Measurements from ENCODE around the gene CIRBP. TPM values are rescaled to one million over a fixed set of nuclear protein-coding genes. Genes with fewer than 3 reads are reported as not detected.

Gene CIRBP
- total and polyA plus RNA-seq, 2 of the 13 experiments (the other 11 are each of a cell fraction or from before 2014, with no cell fraction given), result 133 to 140 TPM

GRCh38 chr19:1315470-1316166, 46.5 kb downstream of the CIRBP start (continued):
- TF ChIP-seq ATF2 (CRISPR knock-in tag; IDR thresholded peaks at IDR 0.05) (no peak), RAD21 (CRISPR knock-in tag; IDR thresholded peaks at IDR 0.05) (peak; percentile 89), ZSCAN31 (CRISPR knock-in tag; IDR thresholded peaks at IDR 0.05; ENCODE audit: low read depth) (0 out of 2 replicates have a peak, but pooled peaks have one; percentile 28), FOXC1 (CRISPR knock-in tag; IDR thresholded peaks at IDR 0.05; ENCODE audit: borderline replicate concordance) (no peak), ZHX1 (CRISPR knock-in tag; IDR thresholded peaks at IDR 0.05; ENCODE audit: low read depth) (no peak), HNRNPUL1 (IDR thresholded peaks at IDR 0.05; ENCODE audit: low read depth, low read length) (no peak), FIP1L1 (IDR thresholded peaks at IDR 0.05; ENCODE audit: borderline replicate concordance, insufficient read depth, low read depth, low read length) (no peak), THAP7 (CRISPR knock-in tag; IDR thresholded peaks at IDR 0.05) (no peak), ZNF775 (CRISPR knock-in tag; IDR thresholded peaks at IDR 0.05; ENCODE audit: borderline replicate concordance) (no peak), HNRNPL (IDR thresholded peaks at IDR 0.05; ENCODE audit: low read depth, low read length) (no peak), REST (IDR thresholded peaks at IDR 0.05; ENCODE audit: borderline replicate concordance in 1 of 2, low read depth in 1 of 2, low read length in 2 of 2) (no peak), THAP8 (CRISPR knock-in tag; IDR thresholded peaks at IDR 0.05; ENCODE audit: borderline replicate concordance) (no peak), JARID2 (CRISPR knock-in tag; IDR thresholded peaks at IDR 0.05; ENCODE audit: insufficient replicate concordance) (no peak), KMT2B (CRISPR knock-in tag; IDR thresholded peaks at IDR 0.05) (no peak), ISX (CRISPR knock-in tag; conservative IDR thresholded peaks at IDR 0.05) (no peak), ZNF660 (CRISPR knock-in tag; IDR thresholded peaks at IDR 0.05; ENCODE audit: borderline replicate concordance, low read depth) (no peak), DMAP1 (CRISPR knock-in tag; IDR thresholded peaks at IDR 0.05) (no peak), SPEN (CRISPR knock-in tag; IDR thresholded peaks at IDR 0.05; ENCODE audit: low read depth) (no peak), ZNF839 (CRISPR knock-in tag; IDR thresholded peaks at IDR 0.05; ENCODE audit: borderline replicate concordance) (no peak)

Data from HepG2 (cell line).